GM12878 (cell line): ENCODE measurements around the gene PCDH1. TPM values are rescaled to one million over a fixed set of nuclear protein-coding genes. Genes with fewer than 3 reads are reported as not detected.

ENCODE experiments used
- ATAC-seq: fragments of 200-7000 bp; cut with Tn5 transposase; 3 replicates; pipeline ENCODE4 v1.9.1; 2020; ENCODE audit warnings: mild to moderate bottlenecking, moderate library complexity
- BruUV-seq: library from RNA; stranded (reverse); fragments of 400-500 nt; replicated peaks from 2 replicates; lab custom pipeline; 2021; lab: Mats Ljungman, UMichigan
- CTCF ChIA-PET: fragments of 300-600 bp; sonication (Branson Sonifier 250); formaldehyde crosslinking; extraction: SDS; loops from one replicate; lab custom pipeline; 2021; ENCODE audit warnings: inconsistent platforms; lab: Yijun Ruan, JAX
- POLR2A ChIA-PET: fragments of 350-600 bp; formaldehyde crosslinking; extraction: SDS; loops from one replicate; lab custom pipeline; 2021; ENCODE audit warnings: inconsistent platforms; lab: Charles Lee
- RAD21 ChIA-PET: fragments of 300-600 bp; sonication (Branson Sonifier 250); formaldehyde crosslinking; loops from one replicate; lab custom pipeline; 2023; ENCODE audit warnings: antibody characterized with exemption; ENCODE audit not compliant: unreplicated experiment; lab: Charles Lee
- SMC1A ChIA-PET: fragments of 300-600 bp; sonication (Branson Sonifier 250); formaldehyde crosslinking; loops from one replicate; lab custom pipeline; 2023; ENCODE audit not compliant: unreplicated experiment, uncharacterized antibody; lab: Charles Lee
- DNase-seq: peaks from one replicate; pipeline ENCODE4 v3.0.0-alpha.2; 2011; ENCODE audit warnings: low read depth, low spot score
- FAIRE-seq: peaks from 3 replicates; lab custom pipeline; 2011; peaks lifted over from hg19 to GRCh38; lab: Jason Lieb, UNC
- H2AFZ ChIP-seq: 2 replicates; pipeline ENCODE4 v1.6.0; 2011; ENCODE audit warnings: low read depth, low read length, control low read depth; ENCODE audit not compliant: control insufficient read depth
- H3K27ac ChIP-seq: 2 replicates; pipeline ENCODE4 v1.5.1; 2011; ENCODE audit warnings: control low read depth; ENCODE audit not compliant: control insufficient read depth, insufficient read depth
- H3K27me3 ChIP-seq, 2 experiments: replicated peaks in 1 of 2; 2 replicates each; pipeline versions ENCODE4 v1.6.0 to v1.6.1; 2011; ENCODE audit warnings: low read length in 1 of 2; ENCODE audit not compliant: control insufficient read depth in 2 of 2, insufficient read depth in 2 of 2
- H3K36me3 ChIP-seq, 2 experiments: 2 replicates each; pipeline ENCODE4 v1.5.1; 2011; ENCODE audit warnings: low read length in 1 of 2; ENCODE audit not compliant: control insufficient read depth in 2 of 2, insufficient read depth in 2 of 2
- H3K4me1 ChIP-seq: 2 replicates; pipeline ENCODE4 v1.6.1; 2011; ENCODE audit warnings: mild to moderate bottlenecking, low read length, moderate library complexity, mixed read lengths; ENCODE audit not compliant: control insufficient read depth, insufficient read depth
- H3K4me2 ChIP-seq: 2 replicates; pipeline ENCODE4 v1.6.0; 2011; ENCODE audit warnings: control low read depth; ENCODE audit not compliant: control insufficient read depth, insufficient read depth
- H3K4me3 ChIP-seq: fragments of 200-600 bp; sonication (generic); 2 replicates; pipeline ENCODE4 v1.5.1; 2016
- H3K79me2 ChIP-seq: 2 replicates; pipeline ENCODE4 v1.6.0; 2011; ENCODE audit warnings: low read length; ENCODE audit not compliant: control insufficient read depth, insufficient read depth
- H3K9ac ChIP-seq: 2 replicates; pipeline ENCODE4 v1.8.0; 2011; ENCODE audit warnings: low read length, control low read depth, mixed read lengths; ENCODE audit not compliant: control insufficient read depth, insufficient read depth
- H3K9me3 ChIP-seq: replicated peaks from 3 replicates; pipeline ENCODE4 v1.5.1; 2011; ENCODE audit warnings: mild to moderate bottlenecking, low read length; ENCODE audit not compliant: control insufficient read depth, insufficient read depth
- H4K20me1 ChIP-seq: 2 replicates; pipeline ENCODE4 v1.6.0; 2011; ENCODE audit not compliant: control insufficient read depth, insufficient read depth
- ATF7 ChIP-seq: fragments of 450-650 bp; IDR thresholded peaks from 2 replicates; pipeline ENCODE4 v1.6.1; 2016; ENCODE audit warnings: low read depth, mild to moderate bottlenecking
- BRCA1 ChIP-seq: IDR thresholded peaks from 2 replicates; pipeline ENCODE4 v1.6.1; 2011; ENCODE audit warnings: low read depth, low read length, improper control_type of control experiment
- EP300 ChIP-seq, 2 experiments: fragments of 150-350 bp in 1 of 2; IDR thresholded peaks; 2 replicates each; pipeline ENCODE4 v1.6.1; 2011 to 2012; ENCODE audit warnings: low read depth in 2 of 2, low read length in 2 of 2, borderline replicate concordance in 1 of 2, improper control_type of control experiment in 1 of 2, inconsistent platforms in 1 of 2; ENCODE audit not compliant: control insufficient read depth in 1 of 2
- FOXK2 ChIP-seq: fragments of 450-650 bp; IDR thresholded peaks from 2 replicates; pipeline ENCODE4 v1.6.1; 2017; ENCODE audit warnings: mild to moderate bottlenecking, moderate library complexity
- HDAC6 ChIP-seq: fragments of 200-600 bp; sonication (generic); IDR thresholded peaks from one replicate; pipeline ENCODE4 v1.8.0; 2017; ENCODE audit warnings: antibody characterized with exemption; ENCODE audit not compliant: unreplicated experiment
- IKZF2 ChIP-seq, 2 experiments: fragments of 450-650 bp; IDR thresholded peaks; 2 replicates each; pipeline ENCODE4 v1.6.1; 2017; ENCODE audit warnings: mild to moderate bottlenecking in 2 of 2, moderate library complexity in 2 of 2
- JUNB ChIP-seq: IDR thresholded peaks from 2 replicates; pipeline ENCODE4 v1.6.1; 2016; ENCODE audit warnings: antibody characterized with exemption, mild to moderate bottlenecking
- MTA3 ChIP-seq: IDR thresholded peaks from 2 replicates; pipeline ENCODE4 v1.6.1; 2012; ENCODE audit warnings: low read length, inconsistent platforms, borderline replicate concordance
- MXI1 ChIP-seq: fragments of 150-350 bp; IDR thresholded peaks from 2 replicates; pipeline ENCODE4 v1.6.1; 2011; ENCODE audit warnings: low read depth, mild to moderate bottlenecking, inconsistent platforms, low read length, improper control_type of control experiment
- NFIC ChIP-seq: IDR thresholded peaks from 2 replicates; pipeline ENCODE4 v1.6.1; 2012; ENCODE audit warnings: low read depth, mild to moderate bottlenecking, inconsistent platforms, low read length, moderate library complexity
- NR2F1 ChIP-seq: fragments of 450-650 bp; conservative IDR thresholded peaks from 2 replicates; pipeline ENCODE4 v1.6.1; 2017; ENCODE audit warnings: mild to moderate bottlenecking
- POLR2A ChIP-seq: IDR thresholded peaks from 2 replicates; pipeline ENCODE4 v1.6.1; 2011; ENCODE audit warnings: low read depth, mild to moderate bottlenecking, low read length
- POLR2AphosphoS2 ChIP-seq: IDR thresholded peaks from 2 replicates; pipeline ENCODE4 v1.6.1; 2011; ENCODE audit warnings: low read depth, mild to moderate bottlenecking, low read length, improper control_type of control experiment, moderate library complexity
- SIN3A ChIP-seq: IDR thresholded peaks from 2 replicates; pipeline ENCODE4 v1.6.1; 2012; ENCODE audit warnings: low read depth, low read length, improper control_type of control experiment
- SPI1 ChIP-seq: IDR thresholded peaks from 2 replicates; pipeline ENCODE4 v1.6.1; 2011; ENCODE audit warnings: low read depth, mild to moderate bottlenecking, low read length, moderate library complexity, borderline replicate concordance; ENCODE audit not compliant: insufficient read depth
- SREBF1 ChIP-seq: IDR thresholded peaks from 2 replicates; pipeline ENCODE4 v1.6.1; 2012; ENCODE audit warnings: mild to moderate bottlenecking, low read length
- TCF12 ChIP-seq: IDR thresholded peaks from 2 replicates; pipeline ENCODE4 v1.6.1; 2011; ENCODE audit warnings: low read depth, mild to moderate bottlenecking, low read length
- YBX1 ChIP-seq: fragments of 450-650 bp; IDR thresholded peaks from 2 replicates; pipeline ENCODE4 v1.6.1; 2016; ENCODE audit warnings: antibody characterized with exemption
- ZNF384 ChIP-seq: IDR thresholded peaks from 2 replicates; pipeline ENCODE4 v1.6.1; 2012; ENCODE audit warnings: low read depth, mild to moderate bottlenecking, low read length, improper control_type of control experiment, borderline replicate concordance
- WGBS: methylation state at CpG from one replicate; pipeline ENCODE4 v1.1.6; 2016; ENCODE audit warnings: low lambda C conversion rate; ENCODE audit not compliant: insufficient replicate concordance, insufficient coverage; ENCODE audit errors: missing lambda C conversion rate; 5-methylcytosine and 5-hydroxymethylcytosine counted together
- in situ Hi-C: fragments of 300-500 bp; cut with MboI; formaldehyde crosslinking; loops from 9 replicates; pipeline ENCODE4 v1.14.3; 2018; ENCODE audit warnings: mixed read lengths
- intact Hi-C: fragments of 100-400 bp; cut with micrococcal nuclease; formaldehyde crosslinking; loops from one replicate; pipeline ENCODE4 v1.14.2; 2022; ENCODE audit not compliant: unreplicated experiment
- polyA plus RNA-seq, 11 experiments: library from polyadenylated mRNA; depleted of rRNA in 4 of 11; unstranded in 6 of 11; stranded (reverse) in 5 of 11; fragments of >200 nt; fragmentation: Nextera tagmentation in 4 of 11; fragmentation: Illumina TruSeq in 1 of 11; extraction: Ambion mirVana in 4 of 11; extraction: Trizol in 1 of 11; gene quantifications; 1 replicate in 1 of 11; 2 replicates in 10 of 11; pipeline versions ENCODE4 v1.2.1 to v1.2.3, GENCODE V29; 2011 to 2016; ENCODE audit warnings: inconsistent platforms in 2 of 11, missing spikeins in 2 of 11, low read depth in 1 of 11
- total RNA-seq, 4 experiments: library from RNA; depleted of rRNA in 3 of 4; stranded (reverse); fragments of >200 nt in 3 of 4; fragmentation: Illumina TruSeq in 1 of 4; extraction: Trizol in 1 of 4; gene quantifications; 2 replicates each; pipeline versions ENCODE4 v1.2.1 to v1.2.3, GENCODE V29; 2013 to 2021

The PCDH1 gene
- total and polyA plus RNA-seq, 10 of the 15 experiments (the other 5 are each of a cell fraction or from before 2014, with no cell fraction given): 0.07 to 0.36 (median 0.16) TPM; not detected in 7

- in situ Hi-C loops: no loop called here
- H3K4me1 ChIP-seq: no peaks in the 10 kb centered on the region; the same call in 1 of the 2 replicates
- FAIRE-seq: no peak
Observed at GRCh38 chr5:141843156-141843927, 34.9 kb downstream of the PCDH1 start.

GRCh38 chr5:141841378-141842180 is 36.6 kb downstream of the PCDH1 start:
- in situ Hi-C loops (no loop called here), intact Hi-C loops (no loop called here)
- Histone ChIP-seq H3K4me1 (no peaks in the 10 kb centered on the region), H3K9me3 (no peaks in the 10 kb centered on the region), H3K79me2 (no peaks in the 10 kb centered on the region), H4K20me1 (no peaks in the 10 kb centered on the region), H3K27ac (no peak overlapping the region), H3K36me3 (no peaks in the 10 kb centered on the region)
- SMC1A ChIA-PET: no interaction called here
- RAD21 ChIA-PET: no interaction called here
- ATAC-seq: no peak
- WGBS: 4% methylated on average over 14 of the region's 14 CpGs
- DNase-seq: no peak
- no peak for TF ChIP-seq MXI1
- TF ChIP-seq POLR2AphosphoS2: no peak
- TF ChIP-seq ATF7: no peak
- no peak for TF ChIP-seq YBX1
- TF ChIP-seq SIN3A: no peak
- no peak for TF ChIP-seq SPI1
- no peak for TF ChIP-seq POLR2A
- TF ChIP-seq JUNB: no peak
- TF ChIP-seq BRCA1: no peak
- no peak for TF ChIP-seq MTA3
- no peak for TF ChIP-seq FOXK2
- TF ChIP-seq SREBF1: no peak
- TF ChIP-seq ZNF384: no peak
- no peak for TF ChIP-seq NFIC
- no peak for TF ChIP-seq HDAC6
- no peak for TF ChIP-seq NR2F1
- TF ChIP-seq, all 136 proteins: peak for 0
- BruUV-seq: no TSS peak
- ChIA-PET CTCF (interaction anchor here (0.9 to 1.3 kb wide), 3 partner anchors 18 to 40 kb away, joined by 3 read pairs; no protein-coding TSS in a partner anchor), POLR2A (interaction anchor here (0.6 kb wide), 1 partner anchor 20 kb away, joined by 4 read pairs; no protein-coding TSS in a partner anchor)
- H3K4me3 ChIP-seq: no peak overlapping the region
- no peak overlapping the region for H3K4me2 ChIP-seq
- peaks cover under 1 to 3% of the 10 kb centered on the region in 2 experiments; a peak in 3 of 4 replicates for H3K27me3 ChIP-seq
- FAIRE-seq: no peak
- no peak overlapping the region for H2AFZ ChIP-seq
- H3K9ac ChIP-seq: no peak overlapping the region

More at GRCh38 chr5:141843156-141843927, 34.9 kb downstream of the PCDH1 start:
- no peak overlapping the region for H2AFZ ChIP-seq
- H3K9me3 ChIP-seq: no peaks in the 10 kb centered on the region; the same call in 2 of the 3 replicates
- ChIA-PET CTCF (interaction anchor here (1.0 to 1.2 kb wide), 2 partner anchors 27 to 38 kb away, joined by 3 read pairs; no protein-coding TSS in a partner anchor), RAD21 (no interaction called here), POLR2A (no interaction called here), SMC1A (no interaction called here)
- WGBS: 17% methylated on average over 5 of the region's 5 CpGs
- no peak for ATAC-seq
- DNase-seq: no peak
- no peak overlapping the region for H3K4me2 ChIP-seq
- peaks cover 0 to 1% of the 10 kb centered on the region in 2 experiments; a peak in 2 of 4 replicates for H3K27me3 ChIP-seq
- intact Hi-C loops: no loop called here
- no peaks in the 10 kb centered on the region for H4K20me1 ChIP-seq
- TF ChIP-seq IKZF2 (IDR thresholded peaks at IDR 0.05): no peak
- TF ChIP-seq TCF12: no peak
- no peak for TF ChIP-seq YBX1
- no peak for TF ChIP-seq EP300 (IDR thresholded peaks at IDR 0.05; ENCODE audit: borderline replicate concordance in 1 of 2, control insufficient read depth in 1 of 2, low read depth in 2 of 2, low read length in 2 of 2)
- no peak overlapping the region for H3K9ac ChIP-seq
- no peak overlapping the region for H3K4me3 ChIP-seq
- no peaks in the 10 kb centered on the region for H3K36me3 ChIP-seq
- H3K27ac ChIP-seq: no peak overlapping the region
- no peaks in the 10 kb centered on the region for H3K79me2 ChIP-seq
- no TSS peak for BruUV-seq
